ENCODE results near the gene ODAPH. TPM values are rescaled to one million over a fixed set of nuclear protein-coding genes. Genes with fewer than 3 reads are reported as not detected.
"Not testable (repeated sequence)": the region's sequence is repeated elsewhere in the genome, so short reads cannot be mapped to it uniquely, and the experiment has no call there.

ODAPH gene
- total RNA-seq, 3 donors from 2014 or later: not detected

DNA sequence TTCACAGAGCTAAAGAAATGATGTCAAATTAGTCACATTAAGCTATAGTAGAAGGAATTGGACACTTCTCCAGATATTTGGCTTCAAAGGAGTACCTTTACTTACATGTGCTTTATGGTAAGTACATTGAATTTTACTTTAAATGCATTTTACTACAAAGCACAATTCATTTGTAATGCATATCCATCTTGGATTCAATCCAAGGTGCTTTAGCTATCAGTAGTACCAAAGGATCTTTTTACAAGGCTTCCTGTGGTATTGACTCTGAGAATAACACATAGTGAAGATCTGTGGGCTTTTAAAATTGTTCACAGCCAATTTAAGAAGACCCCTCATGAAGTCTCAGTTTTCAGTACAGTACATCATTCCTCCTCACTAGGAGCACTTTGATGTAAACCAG, 28.4 kb upstream of the ODAPH start:
- Histone ChIP-seq H3K4me3 (no peak overlapping the region), H3K36me3 (ENCODE audit: low read depth) (no peaks in the 10 kb centered on the region), H3K9me3 (peaks cover 2% of the 10 kb centered on the region), H3K4me1 (ENCODE audit: low read depth) (no peaks in the 10 kb centered on the region)
- no peak for ATAC-seq
- intact Hi-C loops (cut with DNase I, micrococcal nuclease): no loop called here
- no peak for DNase-seq
- TF ChIP-seq, protein P1, sequence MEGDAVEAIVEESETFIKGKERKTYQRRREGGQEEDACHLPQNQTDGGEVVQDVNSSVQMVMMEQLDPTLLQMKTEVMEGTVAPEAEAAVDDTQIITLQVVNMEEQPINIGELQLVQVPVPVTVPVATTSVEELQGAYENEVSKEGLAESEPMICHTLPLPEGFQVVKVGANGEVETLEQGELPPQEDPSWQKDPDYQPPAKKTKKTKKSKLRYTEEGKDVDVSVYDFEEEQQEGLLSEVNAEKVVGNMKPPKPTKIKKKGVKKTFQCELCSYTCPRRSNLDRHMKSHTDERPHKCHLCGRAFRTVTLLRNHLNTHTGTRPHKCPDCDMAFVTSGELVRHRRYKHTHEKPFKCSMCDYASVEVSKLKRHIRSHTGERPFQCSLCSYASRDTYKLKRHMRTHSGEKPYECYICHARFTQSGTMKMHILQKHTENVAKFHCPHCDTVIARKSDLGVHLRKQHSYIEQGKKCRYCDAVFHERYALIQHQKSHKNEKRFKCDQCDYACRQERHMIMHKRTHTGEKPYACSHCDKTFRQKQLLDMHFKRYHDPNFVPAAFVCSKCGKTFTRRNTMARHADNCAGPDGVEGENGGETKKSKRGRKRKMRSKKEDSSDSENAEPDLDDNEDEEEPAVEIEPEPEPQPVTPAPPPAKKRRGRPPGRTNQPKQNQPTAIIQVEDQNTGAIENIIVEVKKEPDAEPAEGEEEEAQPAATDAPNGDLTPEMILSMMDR (IDR thresholded peaks at IDR 0.05): no peak

DNA sequence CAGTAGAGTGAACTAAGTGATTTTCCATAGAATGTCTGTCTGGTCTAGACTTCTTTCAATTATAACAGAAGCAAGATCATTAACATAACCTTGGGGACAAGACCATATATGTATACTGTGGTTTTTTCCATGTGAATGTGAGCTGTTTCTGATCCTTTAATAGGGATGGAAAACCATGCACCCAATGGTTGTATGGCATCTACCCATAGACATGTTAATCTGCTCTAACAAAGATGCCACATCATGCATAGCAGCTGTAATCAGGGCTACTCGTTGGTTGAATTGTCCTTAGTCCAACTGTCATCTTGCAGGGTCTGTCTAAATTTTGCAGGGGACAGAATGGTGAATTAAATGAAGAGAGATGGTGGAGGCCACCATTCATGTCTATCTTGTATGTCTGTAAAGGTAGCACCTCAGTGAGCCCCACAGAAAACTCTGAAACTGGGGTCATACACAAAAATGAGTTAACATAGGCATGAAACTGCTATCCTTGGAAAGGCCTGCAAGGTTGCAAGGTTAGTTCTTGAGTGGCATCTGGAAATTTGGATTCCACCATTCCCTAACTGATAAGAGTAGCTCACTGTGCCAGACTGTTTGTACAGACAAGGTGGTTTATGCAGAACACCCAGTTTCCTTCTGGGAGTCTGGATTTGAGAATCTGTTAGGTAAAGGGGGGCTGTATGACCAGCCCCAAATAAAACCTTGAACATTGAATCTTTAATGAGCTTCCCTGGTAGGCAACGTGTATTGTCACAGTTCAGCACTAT, 25.1 kb upstream of the ODAPH start:
- intact Hi-C loops (cut with DNase I, micrococcal nuclease): no loop called here
- TF ChIP-seq, protein P1 (IDR thresholded peaks at IDR 0.05): no peak
- Histone ChIP-seq H3K4me1 (ENCODE audit: low read depth) (no peaks in the 10 kb centered on the region), H3K9me3 (peaks cover 8% of the 10 kb centered on the region), H3K4me3 (no peak overlapping the region), H3K36me3 (ENCODE audit: low read depth) (no peaks in the 10 kb centered on the region)
- DNase-seq: no peak
- ATAC-seq: no peak

DNA sequence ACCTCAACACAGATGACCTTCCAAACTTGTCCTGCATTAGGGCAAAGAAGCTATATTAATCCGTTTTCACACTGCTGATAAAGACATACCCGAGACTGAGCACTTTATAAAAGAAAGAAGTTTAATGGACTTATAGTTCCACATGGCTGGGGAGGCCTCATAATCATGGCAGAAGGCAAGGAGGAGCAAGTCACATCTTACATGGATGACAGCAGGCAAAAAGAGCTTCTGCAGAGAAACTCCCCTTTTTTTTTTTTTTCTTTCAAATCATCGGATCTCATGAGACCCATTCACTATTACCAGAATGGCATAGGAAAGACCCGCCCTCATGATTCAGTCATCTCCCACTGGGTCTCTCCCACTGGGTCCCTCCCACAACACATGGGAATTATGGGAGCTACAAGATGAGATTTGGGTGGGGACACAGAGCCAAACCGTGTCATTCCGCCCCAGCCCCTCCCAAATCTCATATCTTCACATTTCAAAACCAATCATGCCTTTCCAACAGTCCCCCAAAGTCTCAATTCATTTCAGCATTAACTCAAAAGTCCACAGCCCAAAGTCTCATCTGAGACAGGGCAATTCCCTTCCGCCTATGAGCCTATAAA, 24.2 kb upstream of the ODAPH start:
- H3K36me3 ChIP-seq (ENCODE audit: low read depth); intact Hi-C loops (cut with DNase I, micrococcal nuclease); H3K4me3 ChIP-seq; DNase-seq; H3K9me3 ChIP-seq; ATAC-seq; H3K4me1 ChIP-seq (ENCODE audit: low read depth): not testable (repeated sequence)

DNA sequence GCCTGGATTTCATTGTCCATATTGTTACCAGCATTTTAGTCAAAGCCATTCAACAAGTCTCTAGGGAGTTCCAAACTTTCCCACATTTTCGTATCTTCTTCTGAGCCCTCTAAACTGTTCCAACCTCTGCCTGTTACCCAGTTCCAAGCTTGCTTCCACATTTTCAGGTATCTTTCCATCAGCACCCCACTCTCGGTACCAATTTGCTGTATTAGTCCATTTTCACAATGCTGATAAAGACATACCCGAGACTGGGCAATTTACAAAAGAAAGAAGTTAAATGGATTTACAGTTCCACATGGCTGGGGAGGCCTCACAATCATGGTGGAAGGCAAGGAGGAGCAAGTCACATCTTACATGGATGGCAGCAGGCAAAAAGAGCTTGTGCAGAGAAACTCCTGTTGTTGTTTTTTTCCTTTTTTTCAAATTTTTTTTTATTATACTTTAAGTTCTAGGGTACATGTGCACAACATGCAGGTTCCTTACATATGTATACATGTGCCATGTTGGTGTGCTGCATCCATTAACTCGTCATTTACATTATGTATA, 22.5 kb upstream of the ODAPH start:
- H3K9me3 ChIP-seq; DNase-seq; H3K4me1 ChIP-seq (ENCODE audit: low read depth); H3K4me3 ChIP-seq; ATAC-seq; H3K36me3 ChIP-seq (ENCODE audit: low read depth); intact Hi-C loops (cut with DNase I, micrococcal nuclease): not testable (repeated sequence)

DNA sequence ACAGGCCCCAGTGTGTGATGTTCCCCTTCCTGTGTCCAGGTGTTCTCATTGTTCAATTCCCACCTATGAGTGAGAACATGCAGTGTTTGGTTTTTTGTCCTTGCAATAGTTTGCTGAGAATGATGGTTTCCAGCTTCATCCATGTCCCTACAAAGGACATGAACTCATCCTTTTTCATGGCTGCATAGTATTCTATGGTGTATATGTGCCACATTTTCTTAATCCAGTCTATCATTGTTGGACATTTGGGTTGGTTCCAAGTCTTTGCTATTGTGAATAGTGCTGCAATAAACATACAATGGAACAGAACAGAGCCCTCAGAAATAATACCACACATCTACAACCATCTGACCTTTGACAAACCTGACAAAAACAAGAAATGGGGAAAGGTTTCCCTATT, 21.9 kb upstream of the ODAPH start:
- DNase-seq; H3K4me1 ChIP-seq (ENCODE audit: low read depth); H3K4me3 ChIP-seq; intact Hi-C loops (cut with DNase I, micrococcal nuclease); H3K36me3 ChIP-seq (ENCODE audit: low read depth); ATAC-seq; H3K9me3 ChIP-seq: not testable (repeated sequence)

DNA sequence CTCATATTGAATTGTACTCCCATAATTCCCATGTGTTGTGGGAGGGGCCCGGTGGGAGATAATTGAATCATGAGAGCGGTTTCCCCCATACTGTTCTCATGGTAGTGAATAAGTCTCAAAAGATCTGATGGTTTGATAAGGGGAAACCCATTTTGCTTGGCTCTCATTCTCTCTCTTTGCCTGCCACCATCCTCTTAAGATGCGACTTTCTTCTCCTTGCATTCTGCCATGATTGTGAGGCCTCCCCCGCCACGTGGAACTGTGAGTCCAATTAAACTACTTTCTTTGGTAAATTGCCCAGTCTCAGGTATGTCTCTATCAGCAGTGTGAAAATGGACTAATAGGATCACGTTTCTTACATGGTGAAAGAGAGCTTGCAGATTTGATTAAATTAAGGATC, 18.6 kb upstream of the ODAPH start:
- H3K9me3 ChIP-seq; H3K4me1 ChIP-seq (ENCODE audit: low read depth); H3K36me3 ChIP-seq (ENCODE audit: low read depth); ATAC-seq; H3K4me3 ChIP-seq; DNase-seq; intact Hi-C loops (cut with DNase I, micrococcal nuclease): not testable (repeated sequence)

DNA sequence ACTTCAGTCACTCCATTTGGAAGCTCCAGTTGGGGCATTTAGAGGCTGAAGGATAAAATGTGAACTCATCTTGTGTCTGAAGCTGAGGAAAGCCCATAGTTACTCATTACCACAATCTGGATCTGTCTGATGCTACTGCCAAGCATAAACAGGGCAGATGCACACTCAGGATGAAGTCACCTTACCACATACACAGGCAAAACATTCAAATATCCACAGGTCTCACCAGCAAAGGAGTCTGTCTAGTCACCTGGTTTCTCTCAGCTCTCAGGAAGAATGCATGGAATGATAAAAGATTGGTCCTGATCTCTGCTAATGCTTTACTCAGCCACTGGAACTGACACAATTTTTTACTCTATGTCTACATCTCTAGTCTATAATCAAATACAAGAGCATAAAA, 13.0 kb upstream of the ODAPH start:
- intact Hi-C loops (cut with DNase I, micrococcal nuclease): no loop called here
- TF ChIP-seq, protein P1 (IDR thresholded peaks at IDR 0.05): no peak
- ATAC-seq: no peak

DNA sequence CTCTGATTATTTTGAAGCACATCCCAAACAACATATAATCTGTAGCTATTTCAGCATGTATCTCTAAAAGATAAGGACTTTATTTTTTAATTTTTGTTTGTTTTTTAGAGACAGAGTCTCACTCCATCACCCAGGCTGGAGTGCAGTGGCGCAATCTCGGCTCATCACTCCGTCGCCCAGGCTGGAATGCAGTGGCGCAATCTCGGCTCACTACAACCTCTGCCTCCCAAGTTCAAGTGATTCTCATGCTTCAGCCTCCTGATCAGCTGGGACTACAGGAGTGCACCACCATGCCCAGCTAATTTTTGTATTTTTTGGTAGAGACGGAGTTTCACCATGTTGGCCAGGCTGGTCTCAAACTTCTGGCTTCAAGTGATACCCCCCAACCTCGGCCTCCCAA, 11.6 kb upstream of the ODAPH start:
- H3K4me1 ChIP-seq (ENCODE audit: low read depth); H3K4me3 ChIP-seq; ATAC-seq; DNase-seq; H3K36me3 ChIP-seq (ENCODE audit: low read depth); H3K9me3 ChIP-seq; intact Hi-C loops (cut with DNase I, micrococcal nuclease): not testable (repeated sequence)

More for the DNA sequence above, 13.0 kb upstream of the ODAPH start:
- Histone ChIP-seq H3K4me1 (ENCODE audit: low read depth) (no peaks in the 10 kb centered on the region), H3K4me3 (no peak overlapping the region), H3K36me3 (ENCODE audit: low read depth) (no peaks in the 10 kb centered on the region), H3K9me3 (no peaks in the 10 kb centered on the region)
- no peak for DNase-seq
